HEK293 (cell line): ENCODE results near the gene IPO13.
A peak's percentile ranks its signal among the peaks of the same experiment; 100 is the strongest.

Experiments
- BCL6B ChIP-seq: fragments of 450-650 bp; formaldehyde crosslinking; IDR thresholded peaks from 2 replicates; pipeline ENCODE4 v1.5.1; 2017; ENCODE audit warnings: missing biosample characterization, missing genetic modification characterization
- HOXD13 ChIP-seq: sonication (generic); formaldehyde crosslinking; IDR thresholded peaks from 2 replicates; pipeline ENCODE4 v1.8.0; 2022; ENCODE audit warnings: missing genetic modification reagents, borderline replicate concordance
- PRDM4 ChIP-seq: fragments of 450-650 bp; formaldehyde crosslinking; IDR thresholded peaks from 2 replicates; pipeline ENCODE4 v1.5.1; 2017; ENCODE audit warnings: missing biosample characterization, missing genetic modification characterization
- TRIM28 ChIP-seq: IDR thresholded peaks from 2 replicates; pipeline ENCODE4 v1.6.1; 2011; ENCODE audit warnings: low read length, control low read depth, borderline replicate concordance
- ZBTB1 ChIP-seq: fragments of 450-650 bp; formaldehyde crosslinking; IDR thresholded peaks from 2 replicates; pipeline ENCODE4 v1.5.1; 2016; ENCODE audit warnings: missing biosample characterization, missing genetic modification characterization
- ZBTB11 ChIP-seq: fragments of 450-650 bp; formaldehyde crosslinking; conservative IDR thresholded peaks from 2 replicates; pipeline ENCODE4 v1.5.1; 2016; ENCODE audit warnings: low read depth, missing biosample characterization, missing genetic modification characterization
- ZBTB20 ChIP-seq: fragments of 450-650 bp; formaldehyde crosslinking; IDR thresholded peaks from 2 replicates; pipeline ENCODE4 v1.5.1; 2016; ENCODE audit warnings: missing biosample characterization, missing genetic modification characterization
- ZBTB26 ChIP-seq: fragments of 450-650 bp; formaldehyde crosslinking; optimal IDR thresholded peaks from 2 replicates; pipeline ENCODE3; 2016; ENCODE audit warnings: missing biosample characterization, mild to moderate bottlenecking, missing genetic modification characterization
- ZBTB6 ChIP-seq: fragments of 450-650 bp; formaldehyde crosslinking; IDR thresholded peaks from 2 replicates; pipeline ENCODE4 v1.5.1; 2017; ENCODE audit warnings: missing biosample characterization, missing genetic modification characterization
- ZEB2 ChIP-seq: fragments of 450-650 bp; formaldehyde crosslinking; IDR thresholded peaks from 2 replicates; pipeline ENCODE4 v1.5.1; 2016; ENCODE audit warnings: missing biosample characterization, missing genetic modification characterization
- ZNF174 ChIP-seq: fragments of 450-650 bp; formaldehyde crosslinking; IDR thresholded peaks from 2 replicates; pipeline ENCODE4 v1.5.0; 2017; ENCODE audit warnings: missing biosample characterization, mild to moderate bottlenecking, missing genetic modification characterization
- ZNF266 ChIP-seq: fragments of 450-650 bp; formaldehyde crosslinking; IDR thresholded peaks from 2 replicates; pipeline ENCODE4 v1.5.1; 2016; ENCODE audit warnings: missing biosample characterization, missing genetic modification characterization, low read depth
- ZNF518A ChIP-seq: fragments of 450-650 bp; formaldehyde crosslinking; conservative IDR thresholded peaks from 2 replicates; pipeline ENCODE4 v1.5.1; 2016; ENCODE audit warnings: low read depth, missing biosample characterization, missing genetic modification characterization
- ZNF600 ChIP-seq: fragments of 450-650 bp; formaldehyde crosslinking; IDR thresholded peaks from 2 replicates; pipeline ENCODE4 v1.5.1; 2016; ENCODE audit warnings: missing biosample characterization, missing genetic modification characterization
- ZNF629 ChIP-seq: fragments of 450-650 bp; formaldehyde crosslinking; IDR thresholded peaks from 2 replicates; pipeline ENCODE4 v1.5.1; 2017; ENCODE audit warnings: missing biosample characterization, missing genetic modification characterization
- ZNF692 ChIP-seq: fragments of 450-650 bp; formaldehyde crosslinking; IDR thresholded peaks from 2 replicates; pipeline ENCODE4 v1.5.1; 2016; ENCODE audit warnings: missing biosample characterization, missing genetic modification characterization
- ZNF704 ChIP-seq: fragments of 450-650 bp; formaldehyde crosslinking; IDR thresholded peaks from 2 replicates; pipeline ENCODE4 v1.5.1; 2016; ENCODE audit warnings: missing biosample characterization, missing genetic modification characterization
- ZSCAN30 ChIP-seq: fragments of 450-650 bp; IDR thresholded peaks from 2 replicates; pipeline ENCODE4 v1.5.1; 2018; ENCODE audit warnings: missing biosample characterization, mild to moderate bottlenecking, missing genetic modification characterization, moderate library complexity

The IPO13 gene

GRCh38 chr1:43974443-43975248, 27.9 kb downstream of the IPO13 start, which contains the start of gene ATP6V0B (continued):
- TF ChIP-seq ZBTB6 (tag by site-specific recombination) (peak; percentile 66; the same call in 1 of the 2 replicates), BCL6B (tag by site-specific recombination) (peak; percentile 53; the same call in 1 of the 2 replicates), ZBTB20 (peak; percentile 82), ZNF174 (tag by site-specific recombination) (no peak), ZBTB26 (tag by site-specific recombination) (peak; percentile 94), ZNF704 (tag by site-specific recombination) (peak; percentile 97), ZNF600 (peak; percentile 57), ZNF629 (tag by site-specific recombination) (peak; percentile 62), ZBTB1 (tag by site-specific recombination) (peak; percentile 85), ZBTB11 (tag by site-specific recombination) (peak; percentile 91), ZEB2 (peak; percentile 95), HOXD13 (no peak), ZSCAN30 (tag by site-specific recombination) (0 out of 2 replicates have a peak, but pooled peaks have one; percentile 5), ZNF266 (tag by site-specific recombination) (no peak), ZNF692 (tag by site-specific recombination) (peak; percentile 46; the same call in 1 of the 2 replicates), PRDM4 (tag by site-specific recombination) (peak; percentile 6; the same call in 1 of the 2 replicates), ZNF518A (tag by site-specific recombination) (peak; percentile 15; the same call in 1 of the 2 replicates), TRIM28 (peak; percentile 54; the same call in 1 of the 2 replicates)
